ENCODE data around the gene CCNK.
A peak's percentile ranks its signal among the peaks of the same experiment; 100 is the strongest.

CCNK gene

GRCh38 chr14:99480917-99481744 is at the start of gene CCNK:
CCNK (plus strand) TSS chr14:99481409; CDS start chr14:99492678, 11,269 bp downstream.
- peak; percentile 100 for FAIRE-seq

GRCh38 chr14:99431986-99432385 is 49.2 kb upstream of the CCNK start:
- FAIRE-seq, result no peak

GRCh38 chr14:99432485-99432884 is 48.7 kb upstream of the CCNK start:
- no peak for FAIRE-seq

- no peak for FAIRE-seq
These were observed 45.9 kb upstream of the CCNK start for GRCh38 chr14:99435327-99435726.

GRCh38 chr14:99436247-99437180 is 44.7 kb upstream of the CCNK start:
- no peak for FAIRE-seq

GRCh38 chr14:99437706-99438105 is 43.5 kb upstream of the CCNK start:
- no peak for FAIRE-seq

GRCh38 chr14:99440278-99440677 is 40.9 kb upstream of the CCNK start:
- no peak for FAIRE-seq

- FAIRE-seq, result no peak
These were observed 39.9 kb upstream of the CCNK start for GRCh38 chr14:99441157-99441870.

- FAIRE-seq, result no peak
These were observed 39.3 kb upstream of the CCNK start for GRCh38 chr14:99441918-99442317.

GRCh38 chr14:99445931-99446330 is 35.3 kb upstream of the CCNK start:
- FAIRE-seq, result no peak

GRCh38 chr14:99447739-99448138 is 33.5 kb upstream of the CCNK start:
- FAIRE-seq, result no peak

- FAIRE-seq, result no peak
These were observed 30.9 kb upstream of the CCNK start for GRCh38 chr14:99450266-99450665.

GRCh38 chr14:99451234-99451633 is 30.0 kb upstream of the CCNK start:
- FAIRE-seq, result no peak

GRCh38 chr14:99452968-99453367 is 28.2 kb upstream of the CCNK start:
- no peak for FAIRE-seq

- FAIRE-seq, result no peak
These were observed 27.0 kb upstream of the CCNK start for GRCh38 chr14:99454246-99454645.

- no peak for FAIRE-seq
These were observed 21.6 kb upstream of the CCNK start for GRCh38 chr14:99459481-99460100.

- FAIRE-seq, result no peak
These were observed 20.4 kb upstream of the CCNK start for GRCh38 chr14:99460793-99461192.

- FAIRE-seq, result no peak
These were observed 19.7 kb upstream of the CCNK start for GRCh38 chr14:99461411-99462085.

GRCh38 chr14:99462210-99462609 is 19.0 kb upstream of the CCNK start:
- FAIRE-seq, result no peak

GRCh38 chr14:99463974-99464373 is 17.2 kb upstream of the CCNK start:
- FAIRE-seq, result no peak

GRCh38 chr14:99465288-99465687 is 15.9 kb upstream of the CCNK start:
- no peak for FAIRE-seq

GRCh38 chr14:99466758-99467157 is 14.5 kb upstream of the CCNK start:
- FAIRE-seq, result no peak

Measured in endometrium (tissue), 2 donors.